ENCODE data around the gene STEAP1.

STEAP1 gene

GRCh38 chr7:90163534-90163933 is 9.3 kb downstream of the STEAP1 start:
- H3K4me2 ChIP-seq (ENCODE audit: low read depth, low read length, poor library complexity, severe bottlenecking), result no peak overlapping the region
- H3K4me1 ChIP-seq (ENCODE audit: insufficient read depth, low read length, poor library complexity, severe bottlenecking), result no peaks in the 10 kb centered on the region
- no peak for TF ChIP-seq EZH2phosphoT487 (IDR thresholded peaks at IDR 0.05; ENCODE audit: borderline replicate concordance)
- TF ChIP-seq, protein P1, sequence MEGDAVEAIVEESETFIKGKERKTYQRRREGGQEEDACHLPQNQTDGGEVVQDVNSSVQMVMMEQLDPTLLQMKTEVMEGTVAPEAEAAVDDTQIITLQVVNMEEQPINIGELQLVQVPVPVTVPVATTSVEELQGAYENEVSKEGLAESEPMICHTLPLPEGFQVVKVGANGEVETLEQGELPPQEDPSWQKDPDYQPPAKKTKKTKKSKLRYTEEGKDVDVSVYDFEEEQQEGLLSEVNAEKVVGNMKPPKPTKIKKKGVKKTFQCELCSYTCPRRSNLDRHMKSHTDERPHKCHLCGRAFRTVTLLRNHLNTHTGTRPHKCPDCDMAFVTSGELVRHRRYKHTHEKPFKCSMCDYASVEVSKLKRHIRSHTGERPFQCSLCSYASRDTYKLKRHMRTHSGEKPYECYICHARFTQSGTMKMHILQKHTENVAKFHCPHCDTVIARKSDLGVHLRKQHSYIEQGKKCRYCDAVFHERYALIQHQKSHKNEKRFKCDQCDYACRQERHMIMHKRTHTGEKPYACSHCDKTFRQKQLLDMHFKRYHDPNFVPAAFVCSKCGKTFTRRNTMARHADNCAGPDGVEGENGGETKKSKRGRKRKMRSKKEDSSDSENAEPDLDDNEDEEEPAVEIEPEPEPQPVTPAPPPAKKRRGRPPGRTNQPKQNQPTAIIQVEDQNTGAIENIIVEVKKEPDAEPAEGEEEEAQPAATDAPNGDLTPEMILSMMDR (conservative IDR thresholded peaks at IDR 0.05; ENCODE audit: low read length), result no peak
- H3K9me3 ChIP-seq (ENCODE audit: insufficient read depth, low read depth, low read length), result no peaks in the 10 kb centered on the region
- no peaks in the 10 kb centered on the region for H3F3A ChIP-seq (ENCODE audit: low read depth)
- no peak overlapping the region for H2AFZ ChIP-seq (ENCODE audit: low read length)
- H3K4me3 ChIP-seq (ENCODE audit: low read length, poor library complexity, severe bottlenecking), result no peak overlapping the region
- H3K9me2 ChIP-seq (replicated peaks; ENCODE audit: low read depth, low read length), result no peaks in the 10 kb centered on the region
- no peak overlapping the region for H3K9ac ChIP-seq (ENCODE audit: low read depth, low read length, poor library complexity, severe bottlenecking)
- H3K79me2 ChIP-seq (ENCODE audit: insufficient read depth, low read length), result no peaks in the 10 kb centered on the region
- H4K20me1 ChIP-seq (ENCODE audit: insufficient read depth, low read length, poor library complexity, severe bottlenecking), result no peaks in the 10 kb centered on the region
- H3K27me3 ChIP-seq (ENCODE audit: insufficient read depth, low read length, poor library complexity, severe bottlenecking), result no peaks in the 10 kb centered on the region
- no peaks in the 10 kb centered on the region for H3K36me3 ChIP-seq (ENCODE audit: insufficient read depth, low read length)

DNA sequence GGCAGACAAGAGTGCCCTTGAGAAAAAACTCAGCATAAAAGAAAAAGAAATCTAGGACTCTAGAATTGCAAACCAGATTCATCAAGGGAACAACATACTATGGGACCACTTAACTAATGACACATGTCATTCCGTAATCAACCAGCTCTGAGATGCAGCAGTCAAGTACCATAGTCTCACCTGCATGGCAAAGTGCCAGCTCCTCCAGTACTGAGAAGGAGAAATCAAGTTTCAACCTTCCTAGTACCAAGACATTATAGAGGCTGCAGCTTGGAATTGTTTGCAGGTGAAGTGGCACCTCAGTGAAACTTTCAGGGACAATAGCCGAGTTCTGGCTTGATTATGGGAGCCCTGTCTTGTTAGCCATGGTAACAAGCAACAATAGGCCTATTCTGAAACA is 11.5 kb downstream of the STEAP1 start:
- H3K9me2 ChIP-seq (replicated peaks; ENCODE audit: low read depth, low read length), result no peaks in the 10 kb centered on the region
- H3K79me2 ChIP-seq (ENCODE audit: insufficient read depth, low read length), result no peaks in the 10 kb centered on the region
- TF ChIP-seq, protein P1 (conservative IDR thresholded peaks at IDR 0.05; ENCODE audit: low read length), result no peak
- no peak for TF ChIP-seq EZH2phosphoT487 (IDR thresholded peaks at IDR 0.05; ENCODE audit: borderline replicate concordance)
- H4K20me1 ChIP-seq (ENCODE audit: insufficient read depth, low read length, poor library complexity, severe bottlenecking), result no peaks in the 10 kb centered on the region
- no peak overlapping the region for H3K9ac ChIP-seq (ENCODE audit: low read depth, low read length, poor library complexity, severe bottlenecking)
- no peaks in the 10 kb centered on the region for H3K27me3 ChIP-seq (ENCODE audit: insufficient read depth, low read length, poor library complexity, severe bottlenecking)
- no peaks in the 10 kb centered on the region for H3K4me1 ChIP-seq (ENCODE audit: insufficient read depth, low read length, poor library complexity, severe bottlenecking)
- no peaks in the 10 kb centered on the region for H3K36me3 ChIP-seq (ENCODE audit: insufficient read depth, low read length)
- H3F3A ChIP-seq (ENCODE audit: low read depth), result no peaks in the 10 kb centered on the region
- no peak overlapping the region for H3K4me3 ChIP-seq (ENCODE audit: low read length, poor library complexity, severe bottlenecking)
- H3K9me3 ChIP-seq (ENCODE audit: insufficient read depth, low read depth, low read length), result no peaks in the 10 kb centered on the region
- no peak overlapping the region for H2AFZ ChIP-seq (ENCODE audit: low read length)
- no peak overlapping the region for H3K4me2 ChIP-seq (ENCODE audit: low read depth, low read length, poor library complexity, severe bottlenecking)

- Histone ChIP-seq H3K9me2 (replicated peaks; ENCODE audit: low read depth, low read length) (no peaks in the 10 kb centered on the region), H3K9me3 (ENCODE audit: insufficient read depth, low read depth, low read length) (no peaks in the 10 kb centered on the region), H3K79me2 (ENCODE audit: insufficient read depth, low read length) (no peaks in the 10 kb centered on the region), H2AFZ (ENCODE audit: low read length) (no peak overlapping the region), H3K27me3 (ENCODE audit: insufficient read depth, low read length, poor library complexity, severe bottlenecking) (no peaks in the 10 kb centered on the region), H3K4me3 (ENCODE audit: low read length, poor library complexity, severe bottlenecking) (no peak overlapping the region), H3K4me2 (ENCODE audit: low read depth, low read length, poor library complexity, severe bottlenecking) (no peak overlapping the region), H3K36me3 (ENCODE audit: insufficient read depth, low read length) (no peaks in the 10 kb centered on the region), H4K20me1 (ENCODE audit: insufficient read depth, low read length, poor library complexity, severe bottlenecking) (no peaks in the 10 kb centered on the region), H3K9ac (ENCODE audit: low read depth, low read length, poor library complexity, severe bottlenecking) (no peak overlapping the region), H3K4me1 (ENCODE audit: insufficient read depth, low read length, poor library complexity, severe bottlenecking) (no peaks in the 10 kb centered on the region), H3F3A (ENCODE audit: low read depth) (no peaks in the 10 kb centered on the region)
- TF ChIP-seq, protein P1 (conservative IDR thresholded peaks at IDR 0.05; ENCODE audit: low read length), result no peak
- no peak for TF ChIP-seq EZH2phosphoT487 (IDR thresholded peaks at IDR 0.05; ENCODE audit: borderline replicate concordance)
Measured at GRCh38 chr7:90166153-90166552, 11.9 kb downstream of the STEAP1 start.
